Astrocyte of the cerebellum (primary cell): ENCODE results near the gene PDE4B.

Source experiments
- DNase-seq: peaks from one replicate; pipeline ENCODE4 v3.0.0-alpha.2; 2011; ENCODE audit warnings: low read depth
- H3K4me3 ChIP-seq: 2 replicates; pipeline ENCODE4 v1.5.1; 2011; ENCODE audit warnings: mild to moderate bottlenecking, low read depth, low read length, moderate library complexity
- CTCF ChIP-seq: IDR thresholded peaks from 2 replicates; pipeline ENCODE4 v1.5.1; 2012; ENCODE audit warnings: low read length, low read depth, moderate library complexity, mild to moderate bottlenecking; ENCODE audit errors: missing control alignments
- in situ Hi-C: cut with HindIII; loops from 2 replicates; pipeline ENCODE4 v1.10.0; 2017; ENCODE audit warnings: low sequenced_read_pairs

The PDE4B gene

GRCh38 chr1:66383168-66383567 lies 590.5 kb downstream of the PDE4B start:
- no peak overlapping the region for H3K4me3 ChIP-seq
- no peak for DNase-seq
- in situ Hi-C loops = no loop called here
- TF ChIP-seq CTCF = no peak

GRCh38 chr1:66383611-66384010 lies 590.9 kb downstream of the PDE4B start:
- no peak for DNase-seq
- H3K4me3 ChIP-seq = no peak overlapping the region
- no peak for TF ChIP-seq CTCF
- in situ Hi-C loops = no loop called here

GRCh38 chr1:66384258-66384921 lies 591.7 kb downstream of the PDE4B start:
- no peak overlapping the region for H3K4me3 ChIP-seq
- no peak for TF ChIP-seq CTCF
- DNase-seq = no peak
- in situ Hi-C loops = no loop called here

GRCh38 chr1:66386712-66387111 lies 594.0 kb downstream of the PDE4B start:
- in situ Hi-C loops = no loop called here
- TF ChIP-seq CTCF = no peak

GRCh38 chr1:66388913-66389312 lies 596.2 kb downstream of the PDE4B start:
- no peak for TF ChIP-seq CTCF
- in situ Hi-C loops = no loop called here
- no peak for DNase-seq
- H3K4me3 ChIP-seq = no peak overlapping the region

More at GRCh38 chr1:66386712-66387111, 594.0 kb downstream of the PDE4B start:
- no peak overlapping the region for H3K4me3 ChIP-seq
- no peak for DNase-seq

GRCh38 chr1:66393586-66394287 lies 601.0 kb downstream of the PDE4B start:
- in situ Hi-C loops = no loop called here
- no peak for DNase-seq
- H3K4me3 ChIP-seq = no peak overlapping the region
- no peak for TF ChIP-seq CTCF
